Vagina (tissue), 2 donors: ENCODE results near the gene FAM180A.

ENCODE experiments used
- POLR2A ChIP-seq, 2 donors: fragments of 450-650 bp; IDR thresholded peaks; one replicate each; pipeline ENCODE4 v1.6.1; 2017; ENCODE audit warnings: antibody characterized with exemption in 2 of 2, mild to moderate bottlenecking in 2 of 2, moderate library complexity in 2 of 2
- POLR2AphosphoS5 ChIP-seq, 2 donors: sonication (generic); formaldehyde crosslinking; IDR thresholded peaks; one replicate each; pipeline ENCODE4 v1.9.0; 2017; ENCODE audit warnings: antibody characterized with exemption in 2 of 2, mild to moderate bottlenecking in 2 of 2, low read depth in 1 of 2; ENCODE audit not compliant: insufficient read depth in 1 of 2
- TF ChIP-seq, protein P1 (sequence below), 3 experiments: fragments of 450-650 bp in 2 of 3; fragments of 200-600 bp in 1 of 3; sonication (generic) in 1 of 3; IDR thresholded peaks; one replicate each; pipeline ENCODE4 v1.5.1; 2017 to 2019; ENCODE audit warnings: antibody characterized with exemption in 3 of 3, mild to moderate bottlenecking in 2 of 3, moderate library complexity in 2 of 3

DNA sequence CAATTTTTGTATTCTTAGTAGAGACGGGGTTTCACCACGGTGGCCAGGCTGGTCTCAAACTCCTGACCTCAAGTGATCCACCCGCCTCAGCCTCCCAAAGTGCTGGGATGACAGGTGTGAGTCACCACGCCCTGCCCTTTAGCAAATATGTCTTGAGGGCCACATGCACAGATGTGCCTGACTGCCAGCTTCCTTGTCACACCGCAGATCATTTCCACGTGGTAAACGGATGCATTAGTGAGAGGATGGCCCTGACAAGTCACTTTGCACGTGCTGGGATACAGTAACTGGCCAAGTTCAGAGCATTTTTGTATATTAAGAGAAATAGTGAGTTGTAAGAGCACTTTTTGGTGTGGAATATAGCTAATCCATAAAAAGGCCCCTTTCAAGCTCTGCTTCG, 44.3 kb upstream of the FAM180A start:
- TF ChIP-seq, protein P1, sequence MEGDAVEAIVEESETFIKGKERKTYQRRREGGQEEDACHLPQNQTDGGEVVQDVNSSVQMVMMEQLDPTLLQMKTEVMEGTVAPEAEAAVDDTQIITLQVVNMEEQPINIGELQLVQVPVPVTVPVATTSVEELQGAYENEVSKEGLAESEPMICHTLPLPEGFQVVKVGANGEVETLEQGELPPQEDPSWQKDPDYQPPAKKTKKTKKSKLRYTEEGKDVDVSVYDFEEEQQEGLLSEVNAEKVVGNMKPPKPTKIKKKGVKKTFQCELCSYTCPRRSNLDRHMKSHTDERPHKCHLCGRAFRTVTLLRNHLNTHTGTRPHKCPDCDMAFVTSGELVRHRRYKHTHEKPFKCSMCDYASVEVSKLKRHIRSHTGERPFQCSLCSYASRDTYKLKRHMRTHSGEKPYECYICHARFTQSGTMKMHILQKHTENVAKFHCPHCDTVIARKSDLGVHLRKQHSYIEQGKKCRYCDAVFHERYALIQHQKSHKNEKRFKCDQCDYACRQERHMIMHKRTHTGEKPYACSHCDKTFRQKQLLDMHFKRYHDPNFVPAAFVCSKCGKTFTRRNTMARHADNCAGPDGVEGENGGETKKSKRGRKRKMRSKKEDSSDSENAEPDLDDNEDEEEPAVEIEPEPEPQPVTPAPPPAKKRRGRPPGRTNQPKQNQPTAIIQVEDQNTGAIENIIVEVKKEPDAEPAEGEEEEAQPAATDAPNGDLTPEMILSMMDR (IDR thresholded peaks at IDR 0.05), result no peak
- no peak for TF ChIP-seq POLR2AphosphoS5 (IDR thresholded peaks at IDR 0.05; ENCODE audit: insufficient read depth in 1 of 2, low read depth in 1 of 2)
- TF ChIP-seq POLR2A (IDR thresholded peaks at IDR 0.05), result no peak
